Measurements from ENCODE around the gene CALML4. TPM values are rescaled to one million over a fixed set of nuclear protein-coding genes. Genes with fewer than 3 reads are reported as not detected.

CALML4 gene
- total RNA-seq, 2 donors from 2014 or later, result 4.5 to 18.8 TPM

- Histone ChIP-seq H3K4me1 (replicated peaks) (peaks cover 17% of the 10 kb centered on the region), H3K4me3 (no peak overlapping the region), H3K36me3 (no peaks in the 10 kb centered on the region), H3K9me3 (no peaks in the 10 kb centered on the region), H3K27me3 (replicated peaks; ENCODE audit: insufficient read depth) (no peaks in the 10 kb centered on the region), H3K27ac (peak overlapping the region; percentile 66 to 72)
- WGBS, result 82% methylated on average over 5 of the region's 5 CpGs
- no peak for DNase-seq (ENCODE audit: low spot score)
- no peak for TF ChIP-seq POLR2AphosphoS5 (IDR thresholded peaks at IDR 0.05)
- no peak for TF ChIP-seq CTCF (IDR thresholded peaks at IDR 0.05)
- no peak for TF ChIP-seq POLR2A (IDR thresholded peaks at IDR 0.05)
- intact Hi-C loops (cut with DNase I), result no loop called here
Measured at GRCh38 chr15:68186671-68187397, 18.3 kb downstream of the CALML4 start.

DNA sequence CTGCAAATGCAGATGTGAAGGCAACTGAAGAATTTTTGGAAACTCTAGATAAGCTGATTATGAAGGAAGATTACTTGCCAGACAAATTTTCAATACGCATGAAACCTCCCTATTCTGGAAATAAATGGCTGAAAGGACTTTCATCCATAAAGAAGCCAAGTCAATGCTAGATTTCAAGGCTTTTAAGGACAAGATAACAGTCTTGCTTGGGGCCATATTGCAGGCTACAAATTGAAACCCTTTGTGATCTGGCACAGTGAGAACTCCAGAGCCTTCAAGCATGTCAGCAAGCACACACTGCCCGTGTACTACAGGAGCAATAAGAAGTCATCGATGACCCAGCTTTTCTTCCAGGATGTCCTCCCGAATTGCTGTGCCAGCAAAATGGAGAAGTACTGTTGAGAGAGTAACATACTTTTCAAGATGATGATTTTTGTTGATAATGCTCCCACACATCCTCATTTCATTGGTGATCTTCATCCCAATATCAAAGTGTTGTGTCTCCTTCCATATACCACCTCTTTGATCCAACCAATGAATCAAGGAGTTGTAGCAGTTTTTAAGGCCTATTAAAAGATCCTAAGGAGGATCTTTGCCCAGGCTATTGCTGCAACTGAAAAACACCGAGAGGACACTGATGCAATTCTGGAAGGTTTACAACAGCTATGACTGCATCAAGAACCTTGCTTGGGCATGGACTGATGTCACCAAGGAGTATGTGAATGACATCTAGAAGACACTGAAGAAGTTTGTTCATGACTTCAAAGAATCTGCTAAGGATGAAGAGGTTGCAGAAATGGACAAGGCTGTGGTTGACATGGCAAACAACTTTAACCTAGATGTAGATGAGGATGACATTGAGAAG lies 20.3 kb downstream of the CALML4 start:
- Histone ChIP-seq H3K9me3 (no peaks in the 10 kb centered on the region), H3K36me3 (no peaks in the 10 kb centered on the region), H3K27me3 (replicated peaks; ENCODE audit: insufficient read depth) (no peaks in the 10 kb centered on the region), H3K27ac (no peak overlapping the region), H3K4me3 (no peak overlapping the region), H3K4me1 (replicated peaks) (peaks cover 17% of the 10 kb centered on the region)
- whole genome bisulfite sequencing, result 91% methylated on average over 5 of the region's 5 CpGs
- no peak for DNase-seq (ENCODE audit: low spot score)
- intact Hi-C loops (cut with DNase I), result no loop called here
- TF ChIP-seq POLR2A (IDR thresholded peaks at IDR 0.05) (no peak), POLR2AphosphoS5 (IDR thresholded peaks at IDR 0.05) (no peak), CTCF (IDR thresholded peaks at IDR 0.05) (no peak)

- intact Hi-C loops (cut with DNase I), result no loop called here
- Histone ChIP-seq H3K36me3 (no peaks in the 10 kb centered on the region), H3K4me3 (no peak overlapping the region), H3K9me3 (no peaks in the 10 kb centered on the region), H3K4me1 (replicated peaks) (peaks cover 13% of the 10 kb centered on the region), H3K27me3 (replicated peaks; ENCODE audit: insufficient read depth) (no peaks in the 10 kb centered on the region), H3K27ac (no peak overlapping the region)
- no peak for DNase-seq (ENCODE audit: low spot score)
- TF ChIP-seq CTCF (IDR thresholded peaks at IDR 0.05), result no peak
- no peak for TF ChIP-seq POLR2A (IDR thresholded peaks at IDR 0.05)
- no peak for TF ChIP-seq POLR2AphosphoS5 (IDR thresholded peaks at IDR 0.05)
- 85% methylated on average over 5 of the region's 5 CpGs for WGBS
Measured at GRCh38 chr15:68183616-68184315, 21.4 kb downstream of the CALML4 start.

DNA sequence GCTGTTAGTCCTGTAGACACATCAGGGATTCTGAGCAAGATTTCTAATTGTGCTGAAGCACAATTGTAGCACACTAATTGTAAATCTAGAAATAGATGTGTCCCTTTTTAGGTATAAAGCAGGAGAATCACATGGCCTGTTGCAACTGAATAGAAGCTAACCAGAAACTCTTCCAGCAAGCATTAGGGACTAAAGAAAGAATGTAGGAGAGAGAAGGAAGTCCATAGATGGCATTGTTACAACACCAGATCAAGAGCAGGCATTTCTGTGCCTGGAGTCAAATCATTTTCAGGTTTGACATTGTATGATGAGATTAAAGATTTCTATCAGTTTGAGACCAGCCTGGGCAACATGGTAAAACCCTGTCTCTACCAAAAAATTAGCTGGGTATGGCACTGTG lies 27.4 kb downstream of the CALML4 start:
- no peaks in the 10 kb centered on the region for H3K27me3 ChIP-seq (replicated peaks; ENCODE audit: insufficient read depth)
- no peak overlapping the region for H3K27ac ChIP-seq
- no peaks in the 10 kb centered on the region for H3K9me3 ChIP-seq
- no peak for DNase-seq (ENCODE audit: low spot score)
- no peak overlapping the region for H3K4me3 ChIP-seq
- H3K36me3 ChIP-seq, result no peaks in the 10 kb centered on the region
- intact Hi-C loops (cut with DNase I), result no loop called here
- H3K4me1 ChIP-seq (replicated peaks), result no peaks in the 10 kb centered on the region
- TF ChIP-seq POLR2AphosphoS5 (IDR thresholded peaks at IDR 0.05) (no peak), CTCF (IDR thresholded peaks at IDR 0.05) (no peak), POLR2A (IDR thresholded peaks at IDR 0.05) (no peak)

Data from prostate gland (tissue), 2 donors.